Activated T-cell treated with anti-CD3 and anti-CD28 coated beads for 48 hours (primary cell): ENCODE results near the gene BCAP31.
A peak's percentile ranks its signal among the peaks of the same experiment; 100 is the strongest.

Experiments used
- DNase-seq: peaks from one replicate; pipeline ENCODE4 v3.0.0-alpha.2; 2020; ENCODE audit warnings: low read depth

The BCAP31 gene

DNA sequence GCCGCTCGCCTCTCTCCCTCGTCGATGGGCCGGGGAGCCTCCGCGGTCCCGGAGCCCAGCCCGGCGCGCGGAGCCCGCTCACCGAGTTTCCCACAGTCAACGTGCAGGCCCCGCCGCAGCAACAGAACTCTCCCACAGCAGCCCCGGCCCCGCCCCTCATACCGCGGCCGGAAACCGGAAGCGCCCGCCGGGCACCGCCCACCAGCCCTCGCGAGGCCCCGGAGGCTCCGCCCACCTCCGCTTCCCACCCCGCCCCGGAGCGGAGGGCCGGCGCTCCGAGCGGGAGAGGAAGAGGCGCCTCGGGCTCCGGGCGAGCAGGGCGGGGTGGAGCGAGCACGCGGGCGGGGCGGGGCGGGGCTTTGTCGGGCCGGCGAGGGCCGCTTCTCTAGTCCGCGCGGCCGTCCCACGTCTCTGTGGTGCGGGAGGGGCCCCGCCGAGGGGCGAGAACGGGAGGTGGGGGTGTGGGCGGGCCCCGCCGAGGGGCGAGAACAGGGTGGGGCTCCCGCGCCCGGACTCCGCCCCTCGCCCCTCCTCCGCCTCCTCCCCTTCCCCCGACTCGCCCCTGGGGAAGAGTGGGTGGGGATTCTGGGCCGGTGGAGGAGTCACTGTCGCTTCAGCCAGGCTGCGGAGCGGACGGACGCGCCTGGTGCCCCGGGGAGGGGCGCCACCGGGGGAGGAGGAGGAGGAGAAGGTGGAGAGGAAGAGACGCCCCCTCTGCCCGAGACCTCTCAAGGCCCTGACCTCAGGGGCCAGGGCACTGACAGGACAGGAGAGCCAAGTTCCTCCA lies at the start of gene BCAP31, which contains the start of gene ABCD1:
Gene BCAP31 (minus strand): TSS at position 136 of the 787 bp plus-strand sequence. CDS start 1,143 bp downstream, outside the sequence.
Gene ABCD1 (plus strand): TSS at position 605 of the 787 bp plus-strand sequence. CDS start 411 bp downstream, outside the sequence.
- DNase-seq, result peak; percentile 87

GRCh38 chrX:153773218-153773611 lies 49.0 kb upstream of the BCAP31 start:
- DNase-seq, result no peak

DNA sequence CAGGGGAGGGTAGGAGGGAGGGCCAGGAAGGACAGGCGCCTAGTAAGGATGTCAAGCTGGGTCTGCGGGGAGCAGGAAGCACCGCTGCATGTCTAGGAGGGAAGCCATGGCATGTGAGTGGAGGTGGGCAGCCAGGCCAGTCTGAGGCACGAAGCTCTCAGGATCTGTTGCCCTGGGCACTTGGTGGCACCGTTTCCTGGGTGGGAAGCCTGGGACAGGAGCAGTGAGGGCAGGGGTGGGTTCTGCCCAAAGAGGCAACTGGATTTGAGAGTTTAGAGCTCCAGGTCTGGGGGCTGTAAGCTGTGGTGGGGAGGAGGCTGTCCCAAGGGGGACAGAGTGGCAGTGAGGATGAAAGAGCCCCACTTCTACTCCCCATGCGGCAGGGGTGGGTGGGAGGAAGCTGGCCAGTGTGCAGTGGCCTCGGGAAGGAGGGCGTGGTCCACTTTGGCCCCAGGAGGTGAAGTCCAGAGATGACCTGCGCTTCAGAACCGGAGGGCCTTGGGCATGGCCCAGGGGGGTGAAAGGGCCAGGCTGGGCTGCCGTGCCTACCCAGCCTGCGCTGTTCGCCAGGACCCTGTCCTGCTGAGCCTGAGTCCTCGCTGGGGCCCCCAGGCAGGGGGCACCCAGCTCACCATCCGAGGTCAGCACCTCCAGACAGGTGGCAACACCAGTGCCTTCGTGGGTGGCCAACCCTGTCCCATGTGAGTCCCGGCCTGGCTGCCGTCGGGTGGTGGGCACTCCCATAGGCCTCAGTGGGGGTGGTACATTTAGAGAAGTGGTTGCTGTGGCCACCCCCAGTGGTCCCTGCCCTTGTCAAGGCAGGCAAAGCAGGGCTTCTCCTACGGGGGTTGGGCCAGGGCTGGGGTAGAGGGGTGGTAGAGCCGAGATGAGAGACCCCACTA lies 48.4 kb upstream of the BCAP31 start:
- DNase-seq, result no peak

GRCh38 chrX:153771415-153772315 lies 47.5 kb upstream of the BCAP31 start:
- no peak for DNase-seq

DNA sequence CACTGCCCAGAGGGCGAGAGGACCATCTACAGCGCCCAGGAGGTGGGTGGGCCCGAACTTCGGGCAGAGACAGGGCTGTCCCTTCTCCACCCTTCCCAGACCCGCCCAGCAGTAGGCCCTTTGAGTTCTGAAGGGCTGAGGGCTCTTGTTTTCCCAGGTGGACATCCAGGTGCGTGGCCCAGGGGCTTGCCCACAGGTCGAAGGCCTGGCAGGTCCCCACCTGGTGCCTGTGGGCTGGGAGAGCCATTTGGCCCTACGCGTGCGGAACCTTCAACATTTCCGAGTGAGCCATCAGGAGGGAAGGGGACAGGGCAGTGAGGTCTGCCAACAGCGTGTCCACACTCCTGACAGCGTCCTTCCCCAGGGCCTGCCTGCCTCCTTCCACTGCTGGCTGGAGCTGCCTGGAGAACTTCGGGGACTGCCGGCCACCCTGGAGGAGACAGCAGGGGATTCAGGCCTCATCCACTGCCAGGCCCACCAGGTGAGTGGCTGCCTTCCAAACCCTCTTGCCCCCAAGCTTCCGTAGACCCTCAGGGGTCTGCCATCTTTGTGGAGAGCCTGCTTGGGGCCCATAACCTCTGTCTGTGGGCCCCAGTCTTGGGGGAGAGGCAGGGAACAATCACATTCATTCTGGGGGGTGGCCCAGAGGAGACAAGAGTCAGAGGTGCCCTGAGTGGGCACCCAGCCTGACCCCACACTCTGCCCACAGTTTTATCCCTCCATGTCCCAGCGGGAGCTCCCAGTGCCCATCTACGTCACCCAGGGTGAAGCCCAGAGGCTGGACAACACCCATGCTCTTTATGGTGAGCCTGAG lies 46.6 kb upstream of the BCAP31 start:
- DNase-seq, result no peak

GRCh38 chrX:153769865-153770600 lies 45.8 kb upstream of the BCAP31 start:
- DNase-seq, result no peak

DNA sequence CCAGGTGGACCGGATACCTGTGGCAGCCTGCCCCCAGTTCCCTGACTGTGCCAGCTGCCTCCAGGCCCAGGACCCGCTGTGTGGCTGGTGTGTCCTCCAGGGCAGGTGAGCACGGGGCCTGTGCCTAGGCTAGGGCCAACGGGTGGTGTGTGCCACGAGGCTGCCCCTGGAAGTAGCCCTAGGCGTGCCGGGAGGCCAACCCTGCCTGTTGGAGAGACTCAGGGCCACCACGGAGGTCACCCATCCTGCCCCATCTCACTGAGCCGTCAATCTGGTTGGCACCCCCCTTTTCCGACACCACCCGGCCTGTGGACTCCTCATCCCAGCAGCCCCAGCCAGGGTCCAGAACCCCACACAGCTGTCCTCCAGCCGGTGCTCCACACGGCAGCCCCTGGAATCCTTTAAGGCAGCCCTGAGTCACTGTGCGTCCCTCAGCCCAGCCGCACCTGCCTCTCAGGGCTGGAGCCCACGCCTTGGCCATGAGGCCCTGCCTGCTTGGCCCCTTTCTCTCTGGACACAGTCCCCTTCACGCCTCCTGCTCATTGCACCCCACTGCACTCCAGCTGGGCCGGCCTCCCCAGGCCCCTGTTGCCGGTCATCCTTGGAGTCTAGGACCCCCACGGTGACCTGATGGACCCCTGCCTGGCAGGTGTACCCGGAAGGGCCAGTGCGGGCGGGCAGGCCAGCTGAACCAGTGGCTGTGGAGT lies 45.1 kb upstream of the BCAP31 start:
- DNase-seq, result no peak

- no peak for DNase-seq
Observed at GRCh38 chrX:153768311-153769157, 44.3 kb upstream of the BCAP31 start.

DNA sequence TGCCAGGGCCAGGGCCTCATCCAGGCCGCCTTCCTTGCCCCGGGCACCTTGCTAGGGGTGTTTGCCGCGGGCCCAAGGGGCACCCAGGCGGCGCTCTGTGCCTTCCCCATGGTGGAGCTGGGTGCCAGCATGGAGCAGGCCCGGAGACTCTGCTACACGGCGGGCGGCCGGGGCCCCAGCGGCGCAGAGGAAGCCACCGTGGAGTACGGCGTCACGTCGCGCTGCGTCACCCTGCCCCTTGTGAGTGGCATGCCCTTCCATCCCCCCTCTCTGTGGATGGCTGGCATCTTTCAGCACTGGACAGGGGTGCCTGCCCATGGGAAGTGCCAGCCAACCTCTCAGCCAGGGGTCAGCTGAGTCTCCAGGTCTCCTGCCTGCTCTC lies 43.5 kb upstream of the BCAP31 start:
- DNase-seq, result no peak

DNA sequence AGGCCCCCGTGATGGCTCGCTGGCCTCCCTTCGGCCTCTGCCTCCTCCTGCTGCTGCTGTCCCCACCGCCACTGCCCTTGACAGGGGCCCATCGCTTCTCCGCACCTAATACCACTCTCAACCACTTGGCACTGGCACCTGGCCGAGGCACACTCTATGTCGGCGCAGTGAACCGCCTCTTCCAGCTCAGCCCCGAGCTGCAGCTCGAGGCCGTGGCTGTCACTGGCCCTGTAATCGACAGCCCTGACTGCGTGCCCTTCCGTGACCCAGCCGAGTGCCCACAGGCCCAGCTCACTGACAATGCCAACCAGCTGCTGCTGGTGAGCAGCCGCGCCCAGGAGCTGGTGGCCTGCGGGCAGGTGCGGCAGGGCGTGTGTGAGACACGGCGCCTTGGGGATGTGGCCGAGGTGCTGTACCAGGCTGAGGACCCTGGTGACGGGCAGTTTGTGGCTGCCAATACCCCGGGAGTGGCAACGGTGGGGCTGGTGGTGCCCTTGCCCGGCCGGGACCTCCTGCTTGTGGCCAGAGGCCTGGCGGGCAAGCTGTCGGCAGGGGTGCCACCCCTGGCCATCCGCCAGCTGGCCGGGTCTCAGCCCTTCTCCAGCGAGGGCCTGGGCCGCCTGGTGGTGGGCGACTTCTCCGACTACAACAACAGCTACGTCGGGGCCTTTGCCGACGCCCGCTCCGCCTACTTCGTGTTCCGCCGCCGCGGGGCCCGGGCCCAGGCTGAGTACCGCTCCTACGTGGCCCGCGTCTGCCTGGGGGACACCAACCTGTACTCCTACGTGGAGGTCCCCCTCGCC lies 42.9 kb upstream of the BCAP31 start:
- DNase-seq, result no peak

DNA sequence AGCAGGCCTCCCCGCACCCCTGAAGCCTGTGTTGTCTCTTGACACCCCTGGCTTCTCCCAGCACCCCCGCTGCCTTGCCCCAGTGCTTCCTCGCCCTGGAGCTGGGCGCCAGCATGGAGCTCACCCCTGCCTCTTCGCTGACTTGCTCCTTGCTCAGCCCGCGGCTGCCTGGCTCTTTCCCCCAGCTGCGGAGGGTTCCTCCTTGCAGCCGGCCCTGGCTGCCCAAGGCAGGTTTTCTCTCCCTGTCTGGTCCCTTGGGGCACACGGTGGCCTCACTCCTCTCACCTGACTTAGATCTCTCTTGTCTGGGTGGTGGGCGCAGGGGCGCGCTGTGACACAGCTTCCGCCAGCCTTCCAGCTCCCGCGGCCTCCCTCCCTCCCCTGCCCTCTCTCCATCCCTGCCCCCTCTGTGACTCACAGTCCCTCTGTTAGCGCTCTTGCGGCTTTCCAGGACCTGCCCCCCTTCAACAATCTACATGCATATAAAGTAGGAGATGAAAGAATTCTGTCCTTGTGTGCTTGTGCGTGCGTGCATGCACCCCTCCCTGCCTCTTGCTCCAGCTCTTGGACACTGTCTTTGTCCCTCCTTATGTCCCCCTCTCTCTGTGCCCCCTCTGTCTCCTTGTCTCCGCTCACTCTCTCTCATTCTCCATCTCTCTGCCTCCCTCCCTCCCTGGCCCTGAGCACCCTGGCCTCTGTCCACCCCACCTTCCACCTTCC lies 42.1 kb upstream of the BCAP31 start:
- DNase-seq, result peak; percentile 12

GRCh38 chrX:153765138-153766079 lies 41.2 kb upstream of the BCAP31 start:
- DNase-seq, result no peak

DNA sequence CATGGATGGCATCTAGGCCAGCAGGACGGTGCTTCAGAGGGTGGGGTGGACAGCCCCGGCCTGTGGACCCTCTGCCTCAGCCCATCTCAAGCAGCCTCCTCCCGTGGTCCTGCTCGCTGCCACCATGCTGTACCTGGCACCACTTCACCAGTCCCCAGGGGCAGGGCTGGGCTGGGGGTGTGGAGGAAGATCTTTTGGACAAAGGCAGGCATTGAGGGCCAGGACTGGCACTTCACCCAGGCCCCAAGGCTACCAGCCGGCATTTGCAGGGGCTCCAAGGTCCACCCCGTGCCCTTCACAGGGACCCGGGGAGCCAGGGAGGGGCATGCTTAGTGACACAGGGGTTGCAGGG lies 40.6 kb upstream of the BCAP31 start:
- DNase-seq, result no peak

DNA sequence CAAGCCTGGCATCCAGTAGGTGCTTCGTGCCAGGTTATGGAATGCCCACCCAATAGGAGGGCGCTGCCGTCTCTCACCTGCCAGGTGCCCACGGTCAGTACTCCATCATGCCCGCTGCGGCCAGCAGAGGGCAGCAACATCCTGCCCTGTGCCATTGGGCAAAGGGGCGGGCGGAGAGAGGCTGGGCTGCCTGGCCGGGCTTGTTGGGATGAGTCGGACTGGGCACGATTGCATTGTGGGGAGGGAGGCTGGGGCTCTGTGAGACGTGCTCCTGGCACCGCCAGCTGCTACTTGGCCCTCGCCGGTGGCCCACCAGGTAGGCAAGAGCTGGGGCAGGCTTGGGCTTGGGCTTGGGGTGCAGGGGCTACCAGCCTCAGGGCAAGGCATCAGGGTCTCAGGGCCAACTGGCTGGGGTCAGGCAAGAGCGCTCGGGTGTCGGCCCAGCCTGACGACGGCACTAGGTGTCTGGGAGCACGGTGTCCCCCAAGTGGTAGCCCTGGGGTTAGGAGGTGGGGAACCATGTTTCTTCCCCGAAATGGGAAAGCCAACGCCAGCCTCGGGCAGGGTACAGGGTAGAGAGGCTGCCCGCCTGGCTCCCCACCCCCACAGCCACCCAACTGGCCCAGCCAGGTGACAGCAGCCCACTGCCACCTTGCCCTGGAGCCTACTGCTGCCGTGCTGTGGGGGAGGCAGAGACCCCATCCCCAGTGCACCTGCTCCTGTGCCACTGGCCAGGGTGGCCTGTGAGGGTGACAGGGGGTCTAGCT lies 40.0 kb upstream of the BCAP31 start, which contains the start of gene PLXNB3:
Gene PLXNB3 (plus strand): TSS at position 261 of the 767 bp plus-strand sequence. CDS start 1,287 bp downstream, outside the sequence.
- peak; percentile 65 for DNase-seq

DNA sequence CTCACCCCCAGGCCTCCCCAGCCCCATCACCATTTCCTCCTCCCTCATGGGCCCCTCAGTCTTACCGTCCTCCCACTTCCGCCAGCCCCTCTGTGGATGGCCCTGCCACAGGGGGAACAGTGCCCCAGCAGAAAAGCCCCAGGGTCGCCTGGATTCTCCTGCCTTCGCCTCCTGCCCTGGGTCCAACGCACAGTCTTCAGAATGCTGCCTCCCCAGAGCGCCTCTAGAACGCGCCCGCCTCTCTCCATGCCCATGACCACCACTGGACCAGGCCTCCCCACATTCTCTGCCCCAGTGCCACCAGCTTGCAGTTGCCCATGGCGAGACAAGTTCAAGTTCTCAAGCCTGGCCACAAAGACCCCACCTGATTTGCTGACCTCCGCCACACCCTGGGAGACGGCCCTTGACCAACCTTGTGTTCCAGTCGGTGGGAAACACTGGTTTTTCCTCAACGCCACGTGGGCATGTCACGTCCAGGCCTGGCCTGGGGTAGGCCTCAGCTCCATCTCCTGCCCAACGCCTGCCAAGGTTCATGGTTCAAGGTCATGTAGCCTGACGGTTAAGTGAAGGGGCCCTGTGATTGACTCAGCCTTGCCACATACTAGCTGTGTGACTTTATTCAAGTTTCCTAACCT lies 39.2 kb upstream of the BCAP31 start:
- DNase-seq, result no peak
